ENCODE measurements around the gene PCNX2. TPM values are rescaled to one million over a fixed set of nuclear protein-coding genes. Genes with fewer than 3 reads are reported as not detected.

PCNX2 gene
- total RNA-seq, 2 donors from 2014 or later: 8.4 to 23.2 TPM

GRCh38 chr1:233241759-233242158, 53.8 kb downstream of the PCNX2 start:
- Histone ChIP-seq H3K27ac (no peak overlapping the region), H3K36me3 (no peaks in the 10 kb centered on the region), H3K9me3 (no peaks in the 10 kb centered on the region), H3K4me3 (no peak overlapping the region), H3K27me3 (replicated peaks; ENCODE audit: insufficient read depth) (no peaks in the 10 kb centered on the region), H3K4me1 (replicated peaks) (peaks cover 3% of the 10 kb centered on the region)
- WGBS: 15% methylated on average over 2 of the region's 2 CpGs
- no peak for DNase-seq (ENCODE audit: low spot score)
- TF ChIP-seq POLR2AphosphoS5 (IDR thresholded peaks at IDR 0.05): no peak
- no peak for TF ChIP-seq CTCF (IDR thresholded peaks at IDR 0.05)
- TF ChIP-seq POLR2A (IDR thresholded peaks at IDR 0.05): no peak
- intact Hi-C loops (cut with DNase I): loop anchor here (5.0 to 10.0 kb wide), 3 partner anchors 604 to 1484 kb away; no protein-coding TSS in a partner anchor

GRCh38 chr1:233240829-233241682, 54.5 kb downstream of the PCNX2 start:
- peak; percentile 34 for DNase-seq (ENCODE audit: low spot score)
- 22% methylated on average over 8 of the region's 8 CpGs for WGBS
- no peaks in the 10 kb centered on the region for H3K36me3 ChIP-seq
- no peak overlapping the region for H3K4me3 ChIP-seq
- H3K4me1 ChIP-seq (replicated peaks): peaks cover 3% of the 10 kb centered on the region
- intact Hi-C loops (cut with DNase I): loop anchor here (5.0 to 10.0 kb wide), 3 partner anchors 604 to 1484 kb away; no protein-coding TSS in a partner anchor
- no peak for TF ChIP-seq POLR2A (IDR thresholded peaks at IDR 0.05)
- TF ChIP-seq CTCF (IDR thresholded peaks at IDR 0.05): peak in 3 of 4 experiments; percentile 46 to 85 (median 66)
- TF ChIP-seq POLR2AphosphoS5 (IDR thresholded peaks at IDR 0.05): no peak
- H3K9me3 ChIP-seq: no peaks in the 10 kb centered on the region
- H3K27ac ChIP-seq: no peak overlapping the region
- no peaks in the 10 kb centered on the region for H3K27me3 ChIP-seq (replicated peaks; ENCODE audit: insufficient read depth)

- H3K4me3 ChIP-seq: no peak overlapping the region
- 80% methylated on average over 5 of the region's 5 CpGs for WGBS
- TF ChIP-seq CTCF (IDR thresholded peaks at IDR 0.05): no peak
- no peak for TF ChIP-seq POLR2AphosphoS5 (IDR thresholded peaks at IDR 0.05)
- no peak for TF ChIP-seq POLR2A (IDR thresholded peaks at IDR 0.05)
- H3K27me3 ChIP-seq (replicated peaks; ENCODE audit: insufficient read depth): no peaks in the 10 kb centered on the region
- intact Hi-C loops (cut with DNase I): loop anchor here (5.0 to 10.0 kb wide), 3 partner anchors 603 to 1483 kb away; no protein-coding TSS in a partner anchor
- no peak for DNase-seq (ENCODE audit: low spot score)
- no peaks in the 10 kb centered on the region for H3K9me3 ChIP-seq
- H3K27ac ChIP-seq: no peak overlapping the region
- H3K4me1 ChIP-seq (replicated peaks): peaks cover 3% of the 10 kb centered on the region
- no peaks in the 10 kb centered on the region for H3K36me3 ChIP-seq
Observed at GRCh38 chr1:233240371-233240770, 55.2 kb downstream of the PCNX2 start.

GRCh38 chr1:233238884-233239431, 56.6 kb downstream of the PCNX2 start:
- intact Hi-C loops (cut with DNase I): no loop called here
- Histone ChIP-seq H3K27me3 (replicated peaks; ENCODE audit: insufficient read depth) (no peaks in the 10 kb centered on the region), H3K4me1 (replicated peaks) (peaks cover 3% of the 10 kb centered on the region), H3K4me3 (no peak overlapping the region), H3K36me3 (no peaks in the 10 kb centered on the region), H3K9me3 (no peaks in the 10 kb centered on the region), H3K27ac (no peak overlapping the region)
- WGBS: 76% methylated on average over 9 of the region's 9 CpGs
- TF ChIP-seq CTCF (IDR thresholded peaks at IDR 0.05) (no peak), POLR2A (IDR thresholded peaks at IDR 0.05) (no peak), POLR2AphosphoS5 (IDR thresholded peaks at IDR 0.05) (no peak)
- DNase-seq (ENCODE audit: low spot score): no peak

Measured in prostate gland (tissue), 2 donors.